Heart right ventricle (tissue), 16 donors: ENCODE results near the gene KMT2E. TPM values are rescaled to one million over a fixed set of nuclear protein-coding genes. Genes with fewer than 3 reads are reported as not detected.

Source experiments
- ATAC-seq, 8 donors: fragments of 200-7000 bp; cut with Tn5 transposase; one replicate each; pipeline ENCODE4 v1.9.1; 2020; ENCODE audit warnings: mild to moderate bottlenecking in 8 of 8, moderate library complexity in 8 of 8, moderate number of reproducible peaks in 1 of 8
- DNase-seq, 2 donors: peaks; one replicate each; pipeline ENCODE4 v3.0.0-alpha.2; 2020
- H3K27ac ChIP-seq, 10 donors: fragments of 200-600 bp; sonication (generic) in 2 of 10; one replicate each; pipeline versions ENCODE4 v1.5.0 to v1.8.0; 2020 to 2022; ENCODE audit warnings: mild to moderate bottlenecking in 3 of 10
- H3K27me3 ChIP-seq, 7 donors: fragments of 200-600 bp; one replicate each; pipeline ENCODE4 v1.8.0; 2021 to 2022; ENCODE audit warnings: mild to moderate bottlenecking in 2 of 7
- H3K36me3 ChIP-seq, 9 donors: fragments of 200-600 bp; sonication (generic) in 1 of 9; one replicate each; pipeline versions ENCODE4 v1.5.0 to v1.8.0; 2020 to 2022; ENCODE audit warnings: mild to moderate bottlenecking in 2 of 9
- H3K4me1 ChIP-seq, 9 donors: fragments of 200-600 bp; sonication (generic) in 1 of 9; one replicate each; pipeline versions ENCODE4 v1.5.0 to v1.8.0; 2020 to 2022; ENCODE audit warnings: mild to moderate bottlenecking in 4 of 9
- H3K4me3 ChIP-seq, 10 donors: fragments of 200-600 bp; sonication (generic) in 2 of 10; one replicate each; pipeline versions ENCODE4 v1.5.0 to v1.8.0; 2020 to 2022; ENCODE audit warnings: mild to moderate bottlenecking in 7 of 10, moderate library complexity in 2 of 10
- H3K9me3 ChIP-seq, 11 donors: fragments of 200-600 bp in 10 of 11; sonication (generic) in 2 of 11; one replicate each; pipeline versions ENCODE4 v1.5.0 to v1.8.0; 2013 to 2022; ENCODE audit warnings: mild to moderate bottlenecking in 2 of 11, control low read depth in 1 of 11, moderate library complexity in 1 of 11
- CTCF ChIP-seq, 9 donors: fragments of 200-600 bp; sonication (generic) in 2 of 9; IDR thresholded peaks; one replicate each; pipeline versions ENCODE4 v1.5.0 to v1.8.0; 2021 to 2022; ENCODE audit warnings: antibody characterized with exemption in 9 of 9, mild to moderate bottlenecking in 5 of 9, moderate library complexity in 1 of 9
- WGBS, 2 donors: extraction: QIAGEN DNeasy Blood & Tissue Kit; methylation state at CpG; one replicate each; pipeline ENCODE4 v1.1.7; 2013; ENCODE audit warnings: inconsistent platforms in 1 of 2; 5-methylcytosine and 5-hydroxymethylcytosine counted together
- intact Hi-C, 10 donors: fragments of 100-400 bp; cut with DNase I; formaldehyde crosslinking; loops; one replicate each; pipeline versions ENCODE4 v1.11.1 to v1.14.2; 2022
- polyA plus RNA-seq, 2 donors: library from polyadenylated mRNA; stranded (reverse); fragments of 200-250 nt; gene quantifications; one replicate each; pipeline ENCODE4 v1.2.3, GENCODE V29; 2013
- total RNA-seq, 10 donors: library from RNA; stranded (reverse); fragmentation: NEBNext Ultra II Directional in 3 of 10; extraction: Animal tissue kit (Norgen Biotek cat#: 25700) in 3 of 10; gene quantifications; one replicate each; pipeline versions ENCODE4 v1.2.1 to v1.2.4, GENCODE V29; 2021 to 2023
- donor health status: Arrhythmogenic right ventricular cardiomyopathy.
- donor health status: ischemic (EF 13 %, LVEDD 7.1; RV severe dilation, severe dysfunction).
- donor health status: healthy with polysubstance abuse.
- donor health status: DM: no; HTN: yes; CAD: no.
- donor health status: DM: no; HTN: no; CAD: no.
- donor health status: ischemic (EF 25% LVEDD 6.9; RV normal size, moderate dysfunction).
- donor health status: ischemic (EF 25% LVEDD 5.7; RV mildly dilated, moderate dysfunction).
- donor health status: healthy.
- donor health status: DM: yes; HTN: yes; CAD: no.
- donor health status: Ischemic cardiomyopathy.
- donor health status: ischemic (EF 35%, LVEDD 5.7; RV mildly dilated, moderate dysfunction).
- donor health status: nonischemic (EF 11% LVEDD 7.7; RV severe dilation, severe dysfunction).
- donor health status: DM: yes; HTN: yes; CAD: no.
- donor health status: PGD.
- donor health status: ischemic (EF 29% LVEDD 5.4; RV normal size, mild dysfunction).
- donor health status: nonischemic (EF 23%, LVEDD 6.1; RV moderate dilation, normal function).

KMT2E gene
- total and polyA plus RNA-seq, 12 donors, result 9.4 to 53.3 (median 46.2) TPM

GRCh38 chr7:105060923-105061322, 46.9 kb downstream of the KMT2E start:
- Histone ChIP-seq H3K27me3 (no peaks in the 10 kb centered on the region), H3K4me1 (peaks cover 0 to 93% (median 53%) of the 10 kb centered on the region in 9 donors), H3K27ac (peak overlapping the region in 3 of 10 donors; percentile 2 to 50 (median 33)), H3K9me3 (no peaks in the 10 kb centered on the region), H3K4me3 (no peak overlapping the region), H3K36me3 (peaks cover 0 to 80% (median 8%) of the 10 kb centered on the region in 9 donors)
- TF ChIP-seq CTCF (IDR thresholded peaks at IDR 0.05), result no peak
- ATAC-seq (peak in 7 of 8 donors; percentile 25 to 71 (median 59)), DNase-seq (no peak)
- 25 to 44% methylated on average over 3 of the region's 3 CpGs for WGBS, 2 donors
- intact Hi-C loops, result loop anchor here in 3 of 10 donors (5.0 to 10.0 kb wide), 2 partner anchors 76 to 79 kb away; no protein-coding TSS in a partner anchor

DNA sequence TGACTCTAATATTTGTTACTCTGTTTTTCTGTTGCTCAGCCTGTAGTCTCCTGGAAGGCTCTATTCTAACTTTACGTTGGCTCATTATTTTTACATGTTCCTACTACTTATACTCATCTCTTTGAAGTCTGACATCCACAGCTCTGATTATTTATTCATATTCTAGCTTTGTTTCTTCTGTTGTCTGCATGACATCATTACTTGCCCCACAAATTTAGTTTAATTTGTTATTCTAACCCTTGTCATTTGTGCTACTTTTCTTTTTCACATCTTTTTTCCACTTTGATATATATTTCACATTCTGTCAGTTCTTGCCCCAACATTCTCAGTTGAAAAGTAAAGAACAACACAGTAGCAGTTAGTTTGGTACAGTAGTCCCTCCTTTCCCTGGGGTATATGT, 51.1 kb downstream of the KMT2E start:
- intact Hi-C loops, result loop anchor here in 1 of 10 donors (10.0 kb wide), 1 partner anchor 80 kb away; no protein-coding TSS in a partner anchor
- ATAC-seq (no peak), DNase-seq (no peak)
- Histone ChIP-seq H3K27ac (peak overlapping the region in 1 of 10 donors; percentile 9), H3K27me3 (no peaks in the 10 kb centered on the region), H3K4me3 (no peak overlapping the region), H3K9me3 (no peaks in the 10 kb centered on the region), H3K4me1 (peaks cover 0 to 61% (median 32%) of the 10 kb centered on the region in 9 donors), H3K36me3 (peaks cover 0 to 95% (median 30%) of the 10 kb centered on the region in 9 donors)
- no peak for TF ChIP-seq CTCF (IDR thresholded peaks at IDR 0.05)
- 78 to 85% methylated on average over 1 of the region's 1 CpG for WGBS, 2 donors

DNA sequence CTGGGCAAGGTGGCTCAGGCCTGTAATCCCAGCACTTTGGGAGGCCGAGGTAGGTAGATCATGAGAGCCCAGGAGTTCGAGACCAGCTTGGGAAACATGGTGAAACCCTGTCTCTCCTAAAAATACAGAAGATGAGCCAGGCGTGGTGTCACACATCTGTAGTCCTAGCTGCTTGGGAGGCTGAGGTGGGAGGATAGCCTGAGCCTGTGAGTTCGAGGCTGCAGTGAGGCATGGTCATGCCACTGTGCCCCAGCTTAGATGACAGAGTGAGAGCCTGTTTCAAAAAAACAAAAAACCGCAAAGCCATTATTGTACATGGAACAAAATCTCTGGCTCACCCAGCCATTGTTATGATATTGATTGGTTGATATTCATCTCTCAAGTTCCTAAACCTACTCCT, 53.7 kb downstream of the KMT2E start:
- Histone ChIP-seq H3K4me3 (no peak overlapping the region), H3K36me3 (peaks cover 0 to 100% (median 35%) of the 10 kb centered on the region in 9 donors), H3K4me1 (peaks cover 0 to 39% (median 14%) of the 10 kb centered on the region in 9 donors), H3K27me3 (no peaks in the 10 kb centered on the region), H3K9me3 (no peaks in the 10 kb centered on the region), H3K27ac (no peak overlapping the region)
- no peak for TF ChIP-seq CTCF (IDR thresholded peaks at IDR 0.05)
- peak in 1 of 8 donors; percentile 11 for ATAC-seq
- no peak for DNase-seq
- 97 to 99% methylated on average over 5 of the region's 5 CpGs for WGBS, 2 donors
- intact Hi-C loops, result loop anchor here in 1 of 10 donors (10.0 kb wide), 1 partner anchor 83 kb away; no protein-coding TSS in a partner anchor

DNA sequence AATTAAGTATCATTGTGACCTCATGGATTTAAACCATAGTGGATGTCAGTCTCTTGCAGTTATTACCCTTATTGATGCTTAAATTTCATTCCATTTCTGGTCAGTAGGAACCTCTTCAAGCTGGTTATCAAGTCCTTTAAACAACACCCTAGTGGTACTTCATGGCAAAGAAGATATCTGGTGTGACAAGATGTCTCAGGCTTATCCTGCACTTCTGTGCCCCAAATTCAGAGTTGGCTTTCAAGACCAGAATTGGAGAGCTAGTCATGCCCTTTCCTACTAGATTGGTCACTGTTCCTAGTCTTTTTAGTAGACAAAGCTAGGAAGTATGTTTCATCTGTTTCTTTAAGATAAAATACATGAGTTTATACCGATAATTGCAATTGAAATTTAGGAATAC, 54.9 kb downstream of the KMT2E start:
- Histone ChIP-seq H3K9me3 (no peaks in the 10 kb centered on the region), H3K4me3 (no peak overlapping the region), H3K27ac (no peak overlapping the region), H3K27me3 (no peaks in the 10 kb centered on the region), H3K4me1 (peaks cover 0 to 27% (median 14%) of the 10 kb centered on the region in 9 donors), H3K36me3 (peaks cover 0 to 100% (median 38%) of the 10 kb centered on the region in 9 donors)
- DNase-seq (no peak), ATAC-seq (no peak)
- intact Hi-C loops, result loop anchor here in 1 of 10 donors (10.0 kb wide), 1 partner anchor 84 kb away; no protein-coding TSS in a partner anchor
- 92 to 93% methylated on average over 1 of the region's 1 CpG for WGBS, 2 donors
- no peak for TF ChIP-seq CTCF (IDR thresholded peaks at IDR 0.05)
